ENCODE results near the gene ZNHIT3. TPM values are rescaled to one million over a fixed set of nuclear protein-coding genes. Genes with fewer than 3 reads are reported as not detected.
"Not testable (repeated sequence)": the region's sequence is repeated elsewhere in the genome, so short reads cannot be mapped to it uniquely, and the experiment has no call there.

ZNHIT3 gene
- total RNA-seq, result 10.7 TPM

DNA sequence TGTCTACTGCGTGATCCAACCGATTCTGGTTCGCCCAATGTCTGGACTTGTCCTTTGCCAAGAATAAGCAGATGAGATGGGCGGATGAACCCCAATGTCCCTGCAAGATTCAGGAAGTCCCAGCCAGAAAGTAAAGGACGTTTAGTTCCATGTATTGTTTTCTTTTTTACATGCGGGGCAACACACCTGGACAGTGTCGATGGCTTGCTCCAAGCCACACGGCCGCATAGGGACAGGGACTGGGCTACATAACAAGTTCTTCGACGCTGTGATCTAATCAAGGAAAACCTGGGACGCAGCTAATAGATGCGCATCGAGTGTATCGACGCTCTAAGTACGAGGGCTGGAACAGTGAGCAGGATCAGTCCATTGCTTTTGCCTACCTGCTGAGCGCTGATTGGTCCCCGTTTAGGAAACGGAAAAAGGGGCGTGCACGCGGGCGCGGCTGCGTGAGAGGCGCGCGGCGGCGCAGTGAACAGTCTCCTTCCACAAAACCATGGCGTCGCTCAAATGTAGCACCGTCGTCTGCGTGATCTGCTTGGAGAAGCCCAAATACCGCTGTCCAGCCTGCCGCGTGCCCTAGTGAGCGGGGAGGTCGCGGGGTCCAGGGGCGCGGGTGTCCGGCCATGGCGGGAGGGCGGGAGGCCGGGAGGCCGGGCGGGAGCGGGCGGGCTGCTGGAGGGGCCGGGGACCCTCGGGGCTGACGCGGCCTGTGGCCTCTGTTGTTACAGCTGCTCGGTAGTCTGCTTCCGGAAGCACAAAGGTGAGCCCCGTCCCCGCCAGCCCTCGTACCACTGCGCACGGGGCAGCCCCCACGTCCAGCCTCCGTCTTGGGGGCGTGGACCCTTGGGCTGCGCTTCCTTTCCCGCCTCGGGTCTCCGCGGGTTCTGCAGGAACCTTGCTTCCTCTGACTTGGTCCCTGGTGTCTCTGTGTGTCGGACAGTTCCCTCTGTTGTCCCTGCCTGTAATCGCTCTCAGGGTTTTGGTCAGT, at the start of gene ZNHIT3:
TSS of gene ZNHIT3 (plus strand) at position 478 of the 991 bp plus-strand sequence. CDS start at position 497, 19 bp downstream.
- ATAC-seq, result peak; percentile 87

DNA sequence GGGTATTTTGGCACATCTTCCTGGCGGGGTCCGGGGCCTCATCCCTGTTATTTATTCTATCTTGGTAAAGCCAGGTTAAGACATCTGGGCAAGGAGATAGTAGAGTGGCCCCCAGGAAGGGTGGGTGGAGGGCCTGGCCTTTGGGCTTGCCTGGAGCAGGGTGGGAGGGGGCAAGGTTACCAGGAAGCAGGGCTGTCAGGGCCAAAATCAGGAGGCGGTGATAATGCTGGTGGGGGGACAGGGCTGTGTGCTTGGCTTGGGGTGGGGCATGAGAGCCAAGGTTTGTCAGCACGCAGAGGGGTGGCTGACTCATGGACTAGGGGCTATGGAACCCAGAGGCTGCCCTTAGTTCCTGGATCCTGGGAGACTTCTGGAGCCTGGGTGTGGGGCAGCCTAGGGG, 44.7 kb upstream of the ZNHIT3 start:
- not testable (repeated sequence) for ATAC-seq; DNase-seq (ENCODE audit: low spot score)

More for the DNA sequence above, at the start of gene ZNHIT3:
- peak; percentile 93 for DNase-seq (ENCODE audit: low spot score)

- peak; percentile 15 for DNase-seq (ENCODE audit: low spot score)
Measured at GRCh38 chr17:36443777-36444176, 42.7 kb upstream of the ZNHIT3 start.

GRCh38 chr17:36449997-36450396, 36.5 kb upstream of the ZNHIT3 start:
- ATAC-seq, result peak; percentile 47
- not testable (repeated sequence) for DNase-seq (ENCODE audit: low spot score)

More at GRCh38 chr17:36443777-36444176, 42.7 kb upstream of the ZNHIT3 start:
- ATAC-seq, result no peak

DNA sequence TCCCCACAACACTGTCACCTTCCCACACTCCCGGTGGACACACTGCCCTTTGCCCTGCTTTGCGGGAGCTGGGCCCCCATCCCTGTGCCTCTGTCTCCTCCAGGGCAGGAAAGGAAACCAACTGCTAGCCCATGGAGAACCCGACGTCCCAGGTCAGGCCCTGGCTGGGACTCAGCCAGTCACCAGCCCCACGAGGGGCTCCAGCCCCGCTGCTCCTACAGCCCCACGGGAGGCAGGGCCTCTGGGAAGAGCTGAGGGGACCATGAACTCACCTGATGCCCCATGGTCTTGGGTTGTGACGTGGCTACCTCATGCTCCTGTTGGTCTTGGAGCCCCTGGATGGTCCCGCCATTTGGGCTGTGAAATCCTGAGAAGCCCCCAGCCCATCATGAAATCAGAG, 33.6 kb upstream of the ZNHIT3 start:
- not testable (repeated sequence) for ATAC-seq; DNase-seq (ENCODE audit: low spot score)

DNA sequence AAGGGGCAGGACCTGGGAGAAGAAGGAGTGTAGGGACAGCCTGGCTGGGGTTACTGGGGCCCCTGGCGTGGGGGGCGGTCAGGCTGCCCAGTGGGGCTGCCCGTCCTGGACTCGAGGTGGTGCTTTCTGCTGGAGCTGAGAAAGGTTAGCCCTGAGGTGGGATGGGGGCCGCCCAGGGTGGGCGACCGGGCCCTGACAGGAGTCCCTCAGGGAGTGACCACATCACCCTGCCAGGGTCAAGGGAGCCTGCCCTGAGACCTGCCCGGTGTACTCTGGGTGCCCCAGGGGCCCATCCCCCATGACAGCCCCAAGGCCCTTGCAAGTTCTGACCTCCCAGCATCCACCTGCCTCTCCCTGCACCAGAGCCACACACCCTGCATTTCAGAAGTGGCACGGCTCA, 28.8 kb upstream of the ZNHIT3 start:
- DNase-seq (ENCODE audit: low spot score); ATAC-seq: not testable (repeated sequence)

- ATAC-seq (no peak), DNase-seq (ENCODE audit: low spot score) (no peak)
Measured at GRCh38 chr17:36459045-36459444, 27.4 kb upstream of the ZNHIT3 start.

DNA sequence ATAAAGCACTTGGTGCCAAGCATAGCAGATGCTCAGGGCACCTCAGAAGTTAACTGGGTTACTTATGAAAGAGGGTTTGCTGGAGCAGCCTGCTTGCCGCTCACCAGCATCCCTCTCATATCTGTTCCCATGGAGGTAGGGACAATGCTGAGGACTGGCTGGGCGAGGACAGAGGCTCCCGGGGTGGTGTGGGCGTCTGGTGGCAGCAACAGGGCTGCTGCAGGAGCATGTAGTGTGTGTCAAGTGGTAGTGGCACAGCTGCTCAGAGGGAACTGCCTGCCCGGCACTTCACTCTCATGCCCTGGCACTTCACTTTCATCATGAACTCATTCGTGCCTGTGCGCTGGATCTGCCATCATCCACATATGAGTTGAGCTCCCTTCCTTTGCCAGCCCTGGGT, 26.9 kb upstream of the ZNHIT3 start:
- ATAC-seq, result no peak

DNA sequence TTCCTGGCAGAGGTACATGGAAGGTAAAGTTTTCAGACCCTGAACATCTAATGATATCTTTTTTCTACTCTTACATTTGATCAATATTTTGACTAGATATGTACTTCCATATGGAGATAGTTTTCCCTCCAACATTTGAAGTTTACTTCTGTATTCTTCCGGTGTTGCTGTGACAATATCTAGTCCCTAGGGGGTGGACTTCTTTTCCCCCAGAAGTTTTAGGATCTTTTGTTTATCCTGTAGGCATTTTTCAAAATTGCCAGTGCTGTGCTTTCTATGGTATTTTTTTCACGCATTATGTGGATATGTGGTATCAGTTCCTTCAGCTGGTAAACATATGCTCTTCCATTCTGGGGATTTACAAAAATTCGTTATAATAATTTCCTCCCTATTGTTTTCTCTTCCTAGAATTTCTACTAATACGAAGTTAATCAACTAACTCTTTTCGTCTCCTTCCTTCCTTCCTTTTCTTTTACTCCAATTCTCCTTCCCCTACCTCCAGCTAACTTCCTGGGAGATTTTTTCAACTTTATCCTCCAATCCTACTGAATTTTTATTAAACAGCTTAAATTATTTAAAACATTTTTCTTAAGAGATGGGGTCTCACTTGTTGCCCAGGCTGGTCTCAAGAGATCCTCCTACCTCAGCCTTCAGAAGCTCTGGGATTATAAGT, 26.1 kb upstream of the ZNHIT3 start:
- ATAC-seq, result no peak

More for the DNA sequence above, 26.9 kb upstream of the ZNHIT3 start:
- no peak for DNase-seq (ENCODE audit: low spot score)

DNA sequence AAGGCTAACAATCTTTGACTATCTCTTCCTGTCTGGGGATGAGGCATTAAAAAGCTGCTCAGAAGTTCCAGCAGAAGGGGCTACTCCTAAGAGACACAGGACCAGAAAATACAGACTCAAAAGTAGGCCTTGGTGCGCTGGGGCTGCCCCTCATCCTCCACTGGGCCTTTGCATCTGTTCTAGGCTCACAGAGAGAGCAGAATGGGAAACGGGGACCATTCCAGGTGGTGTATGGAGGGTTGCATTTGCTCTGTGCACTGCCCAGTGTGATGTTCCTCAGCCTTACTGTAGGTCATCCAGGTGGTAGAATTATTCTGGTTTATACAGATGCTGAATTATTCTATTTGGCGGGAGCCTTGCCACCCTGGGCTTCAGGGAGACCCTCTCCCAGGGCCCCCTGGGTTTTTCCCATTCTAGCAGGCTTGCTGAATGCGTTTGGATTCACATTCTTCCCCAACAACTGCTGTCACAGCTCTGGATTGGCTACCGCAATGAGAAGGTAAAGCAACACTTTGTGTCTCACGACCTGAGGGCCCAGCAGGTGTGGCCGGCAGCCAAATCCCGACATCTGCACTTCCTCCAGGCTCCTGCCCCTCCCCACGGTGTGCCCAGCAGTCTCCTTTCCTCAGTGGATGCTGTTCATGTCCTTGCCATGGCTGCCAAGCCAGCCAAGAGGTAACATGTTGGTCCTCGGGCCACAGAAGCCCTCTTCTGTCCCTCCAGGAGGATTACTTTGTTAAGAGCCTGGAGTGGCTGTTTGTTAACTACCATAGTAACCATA, 25.0 kb upstream of the ZNHIT3 start:
- ATAC-seq (no peak), DNase-seq (ENCODE audit: low spot score) (no peak)

More for the DNA sequence above, 26.1 kb upstream of the ZNHIT3 start:
- DNase-seq (ENCODE audit: low spot score), result no peak

DNA sequence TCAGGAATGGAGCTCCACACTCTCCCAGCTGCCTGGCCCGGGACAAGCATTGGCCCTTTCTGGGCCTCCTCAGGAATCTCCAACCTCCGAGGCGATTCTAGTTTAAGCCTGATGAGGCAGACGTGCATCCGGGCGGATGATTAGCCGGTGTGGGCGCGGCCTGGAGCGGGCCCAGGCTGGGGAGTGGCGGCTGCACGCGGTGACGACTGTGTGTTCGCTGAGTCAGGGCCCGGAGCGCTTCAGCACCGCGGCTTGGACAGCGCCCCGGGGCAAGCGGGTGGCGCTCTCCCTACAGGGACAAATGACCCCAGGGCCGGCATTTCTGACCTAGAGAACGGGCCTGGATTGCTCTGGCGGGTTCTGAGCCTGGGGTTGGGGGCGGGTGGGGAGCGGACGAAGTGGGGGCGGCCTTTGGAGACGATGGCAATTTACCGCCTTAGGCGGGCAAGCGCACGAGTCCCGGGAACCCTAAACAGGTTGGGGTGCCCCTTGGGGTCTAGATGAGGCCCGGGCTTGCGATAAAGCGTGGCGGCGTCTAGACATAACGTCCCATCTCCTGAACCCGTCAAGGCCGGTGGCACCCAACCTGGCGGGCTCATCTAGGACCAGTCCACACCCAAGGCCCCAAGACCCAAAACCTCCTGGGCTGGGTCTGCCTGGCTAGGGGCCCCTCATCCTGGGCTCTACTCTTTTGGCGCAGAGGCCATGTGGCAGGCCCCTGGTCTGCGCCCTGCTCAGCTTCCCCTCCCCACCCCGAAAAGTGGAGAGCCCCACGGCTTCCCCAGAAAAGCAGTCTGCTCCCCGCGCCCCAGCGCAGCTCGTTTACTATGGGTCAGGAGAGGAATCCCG, 22.3 kb upstream of the ZNHIT3 start:
- DNase-seq (ENCODE audit: low spot score), result no peak
- peak; percentile 94 for ATAC-seq

- ATAC-seq (no peak), DNase-seq (ENCODE audit: low spot score) (no peak)
Measured at GRCh38 chr17:36464765-36465088, 21.8 kb upstream of the ZNHIT3 start.

DNA sequence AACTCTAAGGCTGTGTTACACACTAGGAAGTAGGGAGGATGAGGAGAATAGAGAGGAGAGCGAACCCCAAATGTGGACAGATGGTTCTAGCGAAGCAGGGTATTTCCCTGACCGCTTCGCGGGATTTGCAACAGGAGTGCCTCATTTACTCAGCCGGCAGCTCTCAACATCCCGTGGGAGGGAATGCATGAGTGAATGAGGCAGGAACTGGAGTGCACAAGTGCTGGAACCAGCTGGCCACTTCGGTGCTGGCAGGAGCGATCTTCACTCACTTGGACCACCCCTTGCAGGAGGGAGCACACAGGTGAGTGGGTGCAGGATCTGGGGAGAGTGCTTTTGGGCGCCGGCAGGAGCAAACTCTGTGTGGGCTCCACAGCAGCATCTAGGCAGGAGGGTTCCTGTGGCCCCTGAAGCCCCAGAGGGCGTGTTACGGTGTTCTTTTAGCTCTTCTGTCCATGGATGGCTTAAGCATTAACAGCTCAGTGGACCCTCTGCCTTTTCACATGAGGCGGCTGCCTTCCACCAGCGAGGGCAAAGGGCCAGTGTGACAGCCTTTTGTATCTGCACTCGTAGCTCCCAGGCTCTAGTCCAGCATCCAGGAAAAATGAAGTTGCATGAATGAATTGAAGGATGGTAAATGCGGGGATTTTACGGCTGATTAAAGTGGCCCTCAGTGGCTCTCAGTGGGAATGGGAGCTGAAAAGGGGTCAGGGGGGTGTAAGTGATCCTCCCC, 17.4 kb upstream of the ZNHIT3 start:
- ATAC-seq, result no peak
- no peak for DNase-seq (ENCODE audit: low spot score)

DNA sequence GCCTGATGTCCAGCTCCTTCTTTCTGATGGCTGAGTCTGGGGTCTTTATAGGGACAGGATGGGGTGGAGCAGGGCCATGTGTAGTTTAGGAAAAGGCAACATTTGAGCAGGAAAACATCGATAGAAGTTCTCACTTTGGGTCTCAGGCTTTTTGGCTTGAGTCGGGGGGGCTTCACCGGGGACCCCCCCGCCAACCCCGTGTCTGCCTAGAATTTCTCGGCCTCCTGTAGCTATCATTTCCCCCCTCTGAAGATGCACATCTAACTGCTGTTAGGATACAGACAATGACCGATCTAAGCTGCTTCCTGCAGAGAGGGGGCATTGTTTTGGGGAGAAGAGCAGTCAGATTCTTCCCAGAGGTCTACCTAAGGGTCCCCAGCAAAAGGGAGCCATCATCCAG, 16.7 kb upstream of the ZNHIT3 start:
- DNase-seq (ENCODE audit: low spot score) (no peak), ATAC-seq (no peak)

GRCh38 chr17:36470499-36470898, 16.0 kb upstream of the ZNHIT3 start:
- DNase-seq (ENCODE audit: low spot score) (no peak), ATAC-seq (no peak)

- ATAC-seq (no peak), DNase-seq (ENCODE audit: low spot score) (no peak)
Measured at GRCh38 chr17:36474571-36474970, 11.9 kb upstream of the ZNHIT3 start.

DNA sequence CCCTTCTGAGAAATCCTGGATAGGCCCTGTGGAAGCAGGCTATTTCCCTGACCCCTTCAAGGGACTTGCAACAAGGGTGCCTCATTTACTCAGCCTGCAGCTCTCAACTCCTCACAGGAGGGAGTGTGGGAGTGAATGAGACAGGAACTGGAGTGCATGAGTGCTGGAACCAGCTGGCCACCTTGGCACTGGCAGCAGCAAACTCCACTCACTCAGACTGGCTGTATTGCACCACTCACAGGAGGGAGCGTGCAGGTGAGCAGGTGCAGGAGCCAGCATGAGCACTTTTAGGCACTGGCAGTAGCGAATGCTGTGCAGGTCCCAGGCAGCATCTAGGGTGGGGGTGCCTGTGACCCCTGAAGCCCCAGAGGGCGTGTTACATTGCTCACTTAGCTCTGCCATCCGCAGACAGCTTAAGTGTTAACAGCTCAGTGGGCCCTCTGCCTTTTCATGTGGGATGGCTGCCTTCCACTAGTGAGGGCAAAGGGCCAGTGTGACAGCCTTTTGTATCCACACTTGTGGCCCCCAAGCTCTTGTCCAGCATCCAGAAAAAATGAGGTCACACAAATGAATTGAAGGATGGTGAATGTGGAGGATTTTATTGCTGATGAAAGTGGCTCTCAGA, 11.0 kb upstream of the ZNHIT3 start:
- ATAC-seq (no peak), DNase-seq (ENCODE audit: low spot score) (no peak)

- ATAC-seq (no peak), DNase-seq (ENCODE audit: low spot score) (no peak)
Measured at GRCh38 chr17:36481829-36482228, 4.7 kb upstream of the ZNHIT3 start.
